IMR-90 (cell line): ENCODE measurements around the gene PRKCG. TPM values are rescaled to one million over a fixed set of nuclear protein-coding genes. Genes with fewer than 3 reads are reported as not detected.

ENCODE experiments used
- ATAC-seq: fragments of 200-7000 bp; cut with Tn5 transposase; 2 replicates; pipeline ENCODE4 v1.9.1; 2020; ENCODE audit warnings: low read depth, mild to moderate bottlenecking, moderate library complexity
- BruUV-seq: library from RNA; stranded (reverse); fragments of 400-500 nt; replicated peaks from 2 replicates; lab custom pipeline; 2021; lab: Mats Ljungman, UMichigan
- CTCF ChIA-PET: fragments of 300-600 bp; formaldehyde crosslinking; extraction: SDS; loops from one replicate; lab custom pipeline; 2021; ENCODE audit warnings: antibody characterized with exemption; lab: Yijun Ruan, JAX
- POLR2A ChIA-PET: fragments of 300-600 bp; sonication (Branson Sonifier 250); formaldehyde crosslinking; loops from one replicate; lab custom pipeline; 2022; ENCODE audit warnings: antibody characterized with exemption; ENCODE audit not compliant: unreplicated experiment; lab: Charles Lee
- DNase-seq: peaks from one replicate; pipeline ENCODE4 v3.0.0; 2013
- H2AFZ ChIP-seq: replicated peaks from 2 replicates; pipeline ENCODE3; 2013; ENCODE audit warnings: low read length, mild to moderate bottlenecking; ENCODE audit not compliant: poor library complexity
- H2AK5ac ChIP-seq: 2 replicates; pipeline ENCODE4 v1.6.1; 2013; ENCODE audit warnings: low read depth, low read length, inconsistent platforms
- H2AK9ac ChIP-seq: replicated peaks from 2 replicates; pipeline ENCODE3; 2013; ENCODE audit warnings: mild to moderate bottlenecking, low read depth, low read length, moderate library complexity; ENCODE audit not compliant: poor library complexity
- H2BK120ac ChIP-seq: 2 replicates; pipeline ENCODE4 v1.6.1; 2013; ENCODE audit warnings: low read depth, low read length, inconsistent platforms
- H2BK15ac ChIP-seq: 3 replicates; pipeline ENCODE4 v1.6.1; 2013; ENCODE audit warnings: low read depth, low read length, inconsistent platforms
- H2BK20ac ChIP-seq: 2 replicates; pipeline ENCODE4 v1.6.1; 2013; ENCODE audit warnings: low read depth, mild to moderate bottlenecking, inconsistent platforms, low read length, moderate library complexity
- H2BK5ac ChIP-seq: 2 replicates; pipeline ENCODE4 v1.6.1; 2013; ENCODE audit warnings: mild to moderate bottlenecking, low read depth, low read length, inconsistent platforms; ENCODE audit not compliant: poor library complexity, severe bottlenecking
- H3K14ac ChIP-seq: replicated peaks from 2 replicates; pipeline ENCODE4 v1.6.1; 2013; ENCODE audit warnings: low read depth, low read length, inconsistent platforms
- H3K18ac ChIP-seq: 2 replicates; pipeline ENCODE4 v1.6.1; 2013; ENCODE audit warnings: low read depth, low read length, control low read depth
- H3K23ac ChIP-seq: 2 replicates; pipeline ENCODE4 v1.6.1; 2013; ENCODE audit warnings: low read depth, low read length, inconsistent platforms
- H3K27ac ChIP-seq: 2 replicates; pipeline ENCODE4 v1.5.1; 2013; ENCODE audit warnings: mild to moderate bottlenecking, control low read depth, low read length; ENCODE audit not compliant: insufficient read depth
- H3K27me3 ChIP-seq: 2 replicates; pipeline ENCODE4 v1.6.1; 2013; ENCODE audit warnings: low read length; ENCODE audit not compliant: control insufficient read depth, insufficient read depth
- H3K36me3 ChIP-seq: 2 replicates; pipeline ENCODE4 v1.6.1; 2013; ENCODE audit warnings: low read length, mixed read lengths; ENCODE audit not compliant: control insufficient read depth, insufficient read depth
- H3K4ac ChIP-seq: 2 replicates; pipeline ENCODE4 v1.6.1; 2013; ENCODE audit warnings: low read depth, low read length, inconsistent platforms
- H3K4me1 ChIP-seq: 2 replicates; pipeline ENCODE4 v1.6.1; 2013; ENCODE audit warnings: low read length, mixed read lengths; ENCODE audit not compliant: control insufficient read depth, insufficient read depth
- H3K4me2 ChIP-seq: 2 replicates; pipeline ENCODE4 v1.6.1; 2013; ENCODE audit warnings: low read depth, mild to moderate bottlenecking, control low read depth, low read length, moderate library complexity
- H3K4me3 ChIP-seq: 2 replicates; pipeline ENCODE4 v1.5.1; 2013; ENCODE audit warnings: low read depth, mild to moderate bottlenecking, control low read depth, low read length, moderate library complexity; ENCODE audit not compliant: insufficient read depth
- H3K56ac ChIP-seq: 2 replicates; pipeline ENCODE4 v1.6.1; 2013; ENCODE audit warnings: low read length, inconsistent platforms; ENCODE audit not compliant: insufficient read depth; ENCODE audit errors: extremely low read depth
- H3K79me1 ChIP-seq, 2 experiments: 2 replicates each; pipeline ENCODE4 v1.6.1; 2013; ENCODE audit warnings: low read length in 2 of 2, inconsistent platforms in 1 of 2, low read depth in 1 of 2
- H3K9ac ChIP-seq: 2 replicates; pipeline ENCODE4 v1.6.1; 2013; ENCODE audit warnings: low read depth, low read length, control low read depth
- H3K9me1 ChIP-seq: 2 replicates; pipeline ENCODE4 v1.6.1; 2013; ENCODE audit warnings: low read length, inconsistent platforms; ENCODE audit not compliant: insufficient read depth
- H3K9me3 ChIP-seq: 2 replicates; pipeline ENCODE4 v1.6.1; 2013; ENCODE audit warnings: low read length; ENCODE audit not compliant: control insufficient read depth, insufficient read depth
- H4K20me1 ChIP-seq: 2 replicates; pipeline ENCODE4 v1.6.1; 2013; ENCODE audit warnings: low read length, inconsistent platforms; ENCODE audit not compliant: insufficient read depth
- H4K5ac ChIP-seq: 2 replicates; pipeline ENCODE4 v1.6.1; 2013; ENCODE audit warnings: mild to moderate bottlenecking, low read depth, low read length, control low read depth
- H4K8ac ChIP-seq, 2 experiments: 2 replicates each; pipeline ENCODE4 v1.6.1; 2013; ENCODE audit warnings: low read depth in 2 of 2, low read length in 2 of 2, control low read depth in 1 of 2, inconsistent platforms in 1 of 2
- H4K91ac ChIP-seq: 2 replicates; pipeline ENCODE4 v1.6.1; 2013; ENCODE audit warnings: low read depth, low read length, inconsistent platforms; ENCODE audit not compliant: insufficient read depth
- BHLHE40 ChIP-seq: fragments of 150-350 bp; IDR thresholded peaks from 2 replicates; pipeline ENCODE4 v1.6.1; 2016; ENCODE audit warnings: mild to moderate bottlenecking, low read depth, low read length
- CEBPB ChIP-seq: IDR thresholded peaks from 2 replicates; pipeline ENCODE4 v1.6.1; 2012; ENCODE audit warnings: low read depth, low read length, improper control_type of control experiment
- CHD1 ChIP-seq: IDR thresholded peaks from 2 replicates; pipeline ENCODE4 v1.6.1; 2012; ENCODE audit warnings: low read depth, low read length, improper control_type of control experiment
- CTCF ChIP-seq: conservative IDR thresholded peaks from 2 replicates; pipeline ENCODE4 v1.5.1; 2012; ENCODE audit warnings: mild to moderate bottlenecking, low read depth, low read length, improper control_type of control experiment
- ELK1 ChIP-seq: fragments of 150-350 bp; IDR thresholded peaks from 2 replicates; pipeline ENCODE4 v1.6.1; 2016; ENCODE audit warnings: low read depth, mild to moderate bottlenecking, low read length, moderate library complexity, borderline replicate concordance
- FOS ChIP-seq: fragments of 150-350 bp; IDR thresholded peaks from 2 replicates; pipeline ENCODE4 v1.6.1; 2016; ENCODE audit warnings: low read depth, low read length
- MAFK ChIP-seq: IDR thresholded peaks from 2 replicates; pipeline ENCODE4 v1.6.1; 2012; ENCODE audit warnings: low read depth, low read length, improper control_type of control experiment
- MAZ ChIP-seq: IDR thresholded peaks from 2 replicates; pipeline ENCODE4 v1.6.1; 2012; ENCODE audit warnings: low read depth, mild to moderate bottlenecking, low read length, improper control_type of control experiment, moderate library complexity, borderline replicate concordance
- MXI1 ChIP-seq: IDR thresholded peaks from 2 replicates; pipeline ENCODE4 v1.6.1; 2012; ENCODE audit warnings: low read depth, mild to moderate bottlenecking, low read length, moderate library complexity, borderline replicate concordance
- NFE2L2 ChIP-seq: fragments of 150-350 bp; IDR thresholded peaks from 2 replicates; pipeline ENCODE4 v1.6.1; 2016; ENCODE audit warnings: low read depth, mild to moderate bottlenecking, low read length
- POLR2A ChIP-seq: IDR thresholded peaks from 2 replicates; pipeline ENCODE4 v1.6.1; 2012; ENCODE audit warnings: mild to moderate bottlenecking, low read depth, low read length
- RAD21 ChIP-seq: IDR thresholded peaks from 2 replicates; pipeline ENCODE4 v1.6.1; 2012; ENCODE audit warnings: low read length, improper control_type of control experiment
- RCOR1 ChIP-seq: IDR thresholded peaks from 2 replicates; pipeline ENCODE4 v1.6.1; 2012; ENCODE audit warnings: mild to moderate bottlenecking, low read length, improper control_type of control experiment; ENCODE audit not compliant: insufficient replicate concordance
- RFX5 ChIP-seq: IDR thresholded peaks from 2 replicates; pipeline ENCODE4 v1.8.0; 2012; ENCODE audit warnings: low read depth, mild to moderate bottlenecking, low read length, moderate library complexity
- SMC3 ChIP-seq: fragments of 150-350 bp; IDR thresholded peaks from 2 replicates; pipeline ENCODE4 v1.6.1; 2016; ENCODE audit warnings: low read depth, mild to moderate bottlenecking, antibody characterized with exemption, low read length, moderate library complexity
- USF2 ChIP-seq: fragments of 150-350 bp; IDR thresholded peaks from 2 replicates; pipeline ENCODE4 v1.6.1; 2017; ENCODE audit warnings: mild to moderate bottlenecking, antibody characterized with exemption, low read length, low read depth
- WGBS, 2 experiments: methylation state at CpG; one replicate each; pipeline versions ENCODE4 v1.1.5 to v1.1.7; 2013; ENCODE audit warnings: missing lambda C conversion rate in 2 of 2; ENCODE audit not compliant: insufficient read length in 1 of 2; ENCODE audit errors: extremely low coverage in 2 of 2; 5-methylcytosine and 5-hydroxymethylcytosine counted together
- dilution Hi-C: fragments of 300-500 bp; cut with HindIII; formaldehyde crosslinking; loops from one replicate; pipeline ENCODE4 v1.14.3; 2018; ENCODE audit warnings: low sequenced_read_pairs; ENCODE audit not compliant: unreplicated experiment
- in situ Hi-C: fragments of 300-500 bp; cut with MboI; formaldehyde crosslinking; loops from 3 replicates; pipeline ENCODE4 v1.14.3; 2019; ENCODE audit warnings: low sequenced_read_pairs, inconsistent platforms, mixed read lengths
- intact Hi-C: fragments of 100-400 bp; cut with micrococcal nuclease; formaldehyde crosslinking; loops from 2 replicates; pipeline ENCODE4 v1.10.0; 2022
- polyA plus RNA-seq, 3 experiments: library from polyadenylated mRNA; depleted of rRNA; stranded (reverse); fragments of >200 nt; gene quantifications; 2 replicates each; pipeline ENCODE4 v1.2.3, GENCODE V29; 2012; ENCODE audit warnings: low replicate concordance in 1 of 3
- total RNA-seq: library from RNA; depleted of rRNA; stranded (reverse); fragments of >200 nt; gene quantifications from 2 replicates; pipeline ENCODE4 v1.2.3, GENCODE V29; 2012

The PRKCG gene
- total and polyA plus RNA-seq, 2 of the 4 experiments (the other 2 are of a cell fraction), result not detected

- H4K5ac ChIP-seq, result no peak overlapping the region
- no peak overlapping the region for H3K9ac ChIP-seq
- H3K36me3 ChIP-seq, result no peaks in the 10 kb centered on the region
- H2AK9ac ChIP-seq, result no peak overlapping the region
- H3K27ac ChIP-seq, result no peak overlapping the region
- no peaks in the 10 kb centered on the region for H3K9me3 ChIP-seq
- H3K79me1 ChIP-seq, result no peaks in the 10 kb centered on the region
- H3K4me1 ChIP-seq, result peaks cover 3% of the 10 kb centered on the region; the same call in 1 of the 2 replicates
- H2BK120ac ChIP-seq, result no peak overlapping the region
- no peak overlapping the region for H3K4ac ChIP-seq
- DNase-seq, result no peak
- no peak overlapping the region for H3K4me3 ChIP-seq
- no peak overlapping the region for H3K18ac ChIP-seq
- ATAC-seq, result no peak
- BruUV-seq, result no TSS peak
- in situ Hi-C loops (loop anchor here (10.0 kb wide), 1 partner anchor 141 kb away; no protein-coding TSS in a partner anchor), dilution Hi-C loops (no loop called here), intact Hi-C loops (no loop called here)
- WGBS, 2 experiments, result 41% methylated on average over 4 of the region's 12 CpGs; no CpG with 5 or more reads in 1 of the 2 experiments
- H4K20me1 ChIP-seq, result no peaks in the 10 kb centered on the region
- no peak overlapping the region for H2AFZ ChIP-seq
- no peak overlapping the region for H4K8ac ChIP-seq
- no peak overlapping the region for H3K23ac ChIP-seq
- no peaks in the 10 kb centered on the region for H3K9me1 ChIP-seq
- H2BK15ac ChIP-seq, result no peak overlapping the region
- H3K27me3 ChIP-seq, result peaks cover 52% of the 10 kb centered on the region
- H3K56ac ChIP-seq, result no peak overlapping the region
- ChIA-PET POLR2A (no interaction called here), CTCF (no interaction called here)
- H2AK5ac ChIP-seq, result no peak overlapping the region
- no peak overlapping the region for H3K14ac ChIP-seq
- no peak overlapping the region for H3K4me2 ChIP-seq
- TF ChIP-seq MAZ (no peak), MXI1 (no peak), FOS (no peak), CHD1 (no peak), CTCF (no peak), RCOR1 (no peak), BHLHE40 (no peak), NFE2L2 (no peak), RAD21 (no peak), USF2 (no peak), CEBPB (no peak), MAFK (no peak), SMC3 (no peak), POLR2A (no peak), ELK1 (no peak), RFX5 (no peak)
- no peak overlapping the region for H2BK20ac ChIP-seq
- H2BK5ac ChIP-seq, result no peak overlapping the region
- no peak overlapping the region for H4K91ac ChIP-seq
Measured at GRCh38 chr19:53884256-53884655, 2.3 kb downstream of the PRKCG start.
